GM19043 (cell line): ENCODE data around the gene SLC34A1.
A peak's percentile ranks its signal among the peaks of the same experiment; 100 is the strongest.
"Not testable (repeated sequence)": the region's sequence is repeated elsewhere in the genome, so short reads cannot be mapped to it uniquely, and the experiment has no call there.

Experiments
- ATAC-seq: cut with Tn5 transposase; IDR thresholded peaks from one replicate; pipeline ENCODE4 v1.9.1; 2021; ENCODE audit warnings: low read depth; ENCODE audit not compliant: unreplicated experiment

SLC34A1 gene

GRCh38 chr5:177354711-177355110 lies 29.5 kb upstream of the SLC34A1 start:
- no peak for ATAC-seq

DNA sequence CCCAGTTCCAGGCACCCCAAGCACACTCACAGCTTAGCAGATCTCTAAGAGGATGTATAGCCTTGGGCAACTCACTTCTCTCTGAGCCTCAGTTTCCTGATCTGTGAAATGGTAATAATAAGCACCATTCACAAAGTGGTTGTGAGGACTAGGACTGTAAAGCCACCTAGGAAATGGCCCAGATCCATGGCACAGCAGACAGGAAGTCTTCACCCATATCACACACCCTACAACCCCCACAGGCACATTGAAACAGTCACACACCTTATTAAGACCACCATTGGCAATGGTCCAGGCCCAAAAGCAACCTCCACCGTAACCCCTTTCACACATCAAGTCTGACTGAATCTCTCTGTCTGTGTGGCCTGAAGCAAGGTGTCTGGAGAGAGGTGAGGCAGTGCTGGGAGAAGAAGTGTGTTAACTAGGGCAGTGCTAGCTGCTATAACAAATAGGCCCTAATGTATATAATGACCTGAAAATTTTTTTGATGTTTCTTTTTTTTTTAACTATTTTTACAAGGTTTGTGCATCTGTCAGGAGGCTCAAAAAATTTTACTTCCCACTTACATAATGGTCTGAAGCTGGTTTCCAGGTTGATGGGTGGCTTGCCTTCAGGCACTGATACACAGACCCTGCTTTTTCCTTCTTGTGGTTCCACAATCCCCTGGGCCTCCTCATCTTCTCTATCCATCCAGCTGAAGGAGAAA lies 28.9 kb upstream of the SLC34A1 start:
- ATAC-seq = no peak

- ATAC-seq = no peak
Observed at GRCh38 chr5:177355868-177356168, 28.4 kb upstream of the SLC34A1 start.

GRCh38 chr5:177356746-177357145 lies 27.5 kb upstream of the SLC34A1 start:
- no peak for ATAC-seq

- peak; percentile 4 for ATAC-seq
Observed at GRCh38 chr5:177357146-177357458, 27.1 kb upstream of the SLC34A1 start.

- peak; percentile 93 for ATAC-seq
Observed at GRCh38 chr5:177357459-177358351, 26.5 kb upstream of the SLC34A1 start, which contains the start of gene RGS14. TSS of gene RGS14 (plus strand) at chr5:177357924. CDS start at chr5:177358025, 101 bp downstream.

GRCh38 chr5:177358370-177358819 lies 25.8 kb upstream of the SLC34A1 start:
- ATAC-seq = no peak

DNA sequence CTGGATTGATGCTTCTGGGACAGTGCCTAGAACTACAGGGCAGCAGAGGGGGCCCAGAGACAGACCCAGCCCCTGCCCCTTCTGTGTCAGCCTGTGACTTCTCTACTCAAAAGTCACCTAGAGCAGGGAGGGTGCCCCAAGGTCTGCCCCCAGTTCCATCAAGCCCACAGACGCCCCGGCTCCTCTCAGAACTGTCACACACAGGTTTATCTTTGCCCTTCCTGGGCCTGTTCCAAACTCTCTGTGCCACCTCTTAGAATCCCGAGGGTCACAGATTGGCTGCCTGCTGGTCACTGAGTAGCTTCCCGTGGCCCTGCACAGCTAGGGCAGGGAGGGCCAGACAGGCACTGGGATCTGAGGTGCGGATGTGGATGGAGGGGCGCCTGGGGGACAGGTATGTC lies 24.8 kb upstream of the SLC34A1 start:
- ATAC-seq = no peak

DNA sequence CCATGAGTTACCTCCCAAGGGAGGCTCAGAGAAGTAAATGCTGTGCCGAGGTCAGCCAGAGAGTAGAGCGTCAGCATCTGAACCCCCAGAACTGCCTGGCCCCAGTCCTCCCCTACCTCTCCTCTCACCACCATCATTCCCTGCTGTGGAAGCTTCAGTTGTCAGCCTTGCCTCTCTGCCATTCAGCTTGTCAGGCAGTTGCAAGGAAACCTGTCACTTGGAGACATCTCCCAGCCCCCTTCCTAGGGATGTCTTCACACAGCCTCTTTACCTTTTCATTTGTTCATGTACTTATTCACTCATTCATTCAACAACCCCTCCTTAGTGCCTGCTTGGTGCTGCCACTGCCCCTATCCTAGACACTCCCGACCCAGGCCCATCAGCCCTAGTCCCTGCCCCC lies 24.4 kb upstream of the SLC34A1 start:
- ATAC-seq = no peak

DNA sequence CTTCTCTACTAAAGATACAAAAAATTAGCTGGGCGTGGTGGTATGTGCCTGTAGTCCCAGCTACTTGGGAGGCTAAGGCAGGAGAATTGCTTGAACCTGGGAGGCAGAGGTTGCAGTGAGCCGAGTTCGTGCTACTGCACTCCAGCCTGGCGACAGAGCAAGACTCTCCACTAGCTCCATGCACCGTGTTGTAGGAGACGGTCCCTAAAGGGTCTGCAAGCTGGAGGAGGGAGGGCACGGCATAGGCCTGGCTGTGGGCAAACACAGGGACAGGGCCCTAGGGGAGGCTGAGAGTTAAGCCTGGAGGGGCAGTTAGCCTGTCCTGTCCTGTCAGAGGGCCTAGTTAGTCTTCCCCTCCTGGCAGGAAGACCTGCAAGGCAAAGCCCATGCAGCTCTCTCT lies 23.5 kb upstream of the SLC34A1 start:
- ATAC-seq = not testable (repeated sequence)

- ATAC-seq = no peak
Observed at GRCh38 chr5:177361418-177362291, 22.6 kb upstream of the SLC34A1 start.

DNA sequence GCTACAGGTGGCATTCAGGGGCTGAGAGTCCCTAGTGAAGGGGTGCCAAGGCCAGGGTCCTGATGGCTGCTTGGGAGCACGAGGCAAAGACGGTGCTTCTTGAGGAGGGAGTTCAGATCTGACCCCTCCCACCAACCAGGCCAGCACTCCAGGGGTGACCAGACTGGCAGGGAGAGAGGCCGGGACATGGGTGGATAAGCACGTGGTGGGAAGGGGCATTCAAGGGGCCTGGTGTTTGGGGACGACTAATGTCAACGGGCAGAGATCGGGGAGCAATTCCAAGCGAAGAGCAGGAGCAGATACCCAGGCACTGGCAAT lies 22.0 kb upstream of the SLC34A1 start:
- no peak for ATAC-seq

DNA sequence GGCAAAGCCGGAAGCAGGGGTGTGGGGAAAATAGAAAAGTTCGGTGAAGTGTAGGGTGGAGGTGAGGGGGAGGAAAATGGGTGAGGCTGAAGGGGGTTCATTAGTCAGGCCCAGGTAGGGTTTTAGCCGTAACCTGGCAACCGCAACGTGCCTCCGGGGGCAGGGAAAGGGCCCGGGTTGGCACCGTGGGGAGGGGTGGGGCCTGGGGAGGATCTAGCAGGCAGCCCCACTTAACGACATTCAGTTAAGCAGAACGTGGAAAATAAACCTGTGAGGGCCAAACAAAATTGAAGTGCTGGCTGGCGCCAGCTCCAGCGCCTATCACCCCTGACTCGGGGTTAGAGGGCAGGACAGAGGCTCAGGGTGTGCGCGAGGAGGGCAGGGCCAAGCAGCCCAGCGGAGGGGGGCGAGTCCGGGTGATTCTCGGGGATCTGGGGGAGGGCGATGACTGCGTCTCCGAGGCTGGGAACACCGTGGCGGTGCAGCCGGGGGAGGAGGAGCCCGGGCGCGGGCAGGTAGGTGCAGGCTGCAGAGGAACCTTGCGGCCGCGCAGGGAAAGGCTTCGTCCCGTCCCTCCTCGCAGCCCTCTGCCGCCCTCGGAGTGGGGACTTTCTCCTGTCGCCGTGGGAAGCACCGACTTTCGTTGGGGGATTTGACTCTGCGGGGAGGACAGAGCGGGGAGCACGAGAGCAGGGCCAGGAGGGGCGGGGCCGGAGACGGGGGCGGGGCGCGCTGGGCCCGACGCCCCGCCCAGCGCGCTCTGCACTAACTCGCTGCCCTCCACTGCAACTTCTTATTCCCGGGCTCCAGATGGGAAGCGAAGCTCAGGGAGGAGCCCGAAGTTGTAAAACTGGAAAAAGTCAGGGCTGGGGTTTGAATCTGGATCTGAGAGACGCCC lies 21.4 kb upstream of the SLC34A1 start:
- no peak for ATAC-seq

- no peak for ATAC-seq
Observed at GRCh38 chr5:177363565-177363964, 20.7 kb upstream of the SLC34A1 start.

GRCh38 chr5:177364159-177364962 lies 19.9 kb upstream of the SLC34A1 start:
- ATAC-seq = no peak

DNA sequence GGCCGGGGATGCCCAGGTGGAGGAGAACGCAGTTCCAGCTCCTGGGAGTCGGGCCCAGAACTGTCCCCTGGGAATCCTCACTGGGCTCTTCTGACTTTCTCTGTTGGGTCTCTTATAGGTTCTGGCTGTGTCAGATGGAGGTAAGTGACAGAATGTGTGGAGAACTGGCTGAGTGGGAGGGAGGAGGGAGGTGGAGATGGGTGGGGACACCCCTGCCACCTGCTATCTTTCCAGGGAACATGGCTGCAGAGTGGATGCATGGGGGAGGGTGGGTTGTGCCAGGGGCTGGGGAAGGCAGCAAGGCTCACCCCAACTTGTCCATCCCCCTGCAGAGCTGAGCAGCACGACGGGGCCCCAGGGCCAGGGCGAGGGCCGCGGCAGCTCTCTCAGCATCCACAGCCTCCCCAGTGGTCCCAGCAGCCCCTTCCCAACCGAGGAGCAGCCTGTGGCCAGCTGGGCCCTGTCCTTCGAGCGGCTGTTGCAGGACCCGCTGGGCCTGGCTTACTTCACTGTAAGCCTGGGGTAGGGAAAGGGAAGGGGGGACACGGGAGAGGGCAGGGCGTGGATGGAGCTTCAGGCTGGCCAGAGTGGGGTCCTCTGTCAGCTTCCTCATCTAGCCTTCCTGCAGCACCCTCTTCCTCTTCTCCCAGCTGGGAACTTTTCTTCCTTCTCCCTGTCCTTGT lies 18.2 kb upstream of the SLC34A1 start:
- ATAC-seq = no peak

DNA sequence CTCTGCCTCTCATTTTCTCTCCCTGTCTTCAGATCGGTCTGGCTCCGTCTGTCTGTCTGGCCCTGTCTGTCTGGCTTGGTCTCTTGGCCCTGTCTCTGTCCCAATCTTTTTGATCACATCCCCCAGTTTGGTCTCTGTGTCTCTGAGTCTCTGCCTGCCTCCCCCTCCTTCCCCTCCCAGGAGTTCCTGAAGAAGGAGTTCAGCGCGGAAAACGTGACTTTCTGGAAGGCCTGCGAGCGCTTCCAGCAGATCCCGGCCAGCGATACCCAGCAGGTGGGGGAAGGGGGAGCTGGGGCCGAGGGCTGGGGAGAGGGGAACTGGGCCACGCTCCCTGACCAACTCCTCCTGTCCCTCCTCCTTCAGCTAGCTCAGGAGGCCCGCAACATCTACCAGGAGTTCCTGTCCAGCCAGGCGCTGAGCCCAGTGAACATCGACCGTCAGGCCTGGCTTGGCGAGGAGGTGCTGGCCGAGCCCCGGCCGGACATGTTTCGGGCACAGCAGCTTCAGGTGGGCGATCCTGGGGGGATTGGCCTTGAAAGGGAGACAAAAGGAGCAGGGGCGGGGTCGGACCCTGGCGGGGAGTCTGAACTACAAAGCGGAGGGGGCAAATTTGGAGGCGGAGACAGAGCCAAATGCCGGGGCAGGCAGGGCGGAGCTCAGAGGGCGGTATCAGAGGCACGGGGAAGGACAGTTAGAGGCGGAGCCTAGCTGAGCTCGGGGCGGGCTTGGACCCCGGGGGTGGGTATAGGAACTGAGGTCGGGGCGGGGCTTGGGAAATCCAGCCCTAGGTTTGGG lies 17.5 kb upstream of the SLC34A1 start:
- ATAC-seq = no peak

DNA sequence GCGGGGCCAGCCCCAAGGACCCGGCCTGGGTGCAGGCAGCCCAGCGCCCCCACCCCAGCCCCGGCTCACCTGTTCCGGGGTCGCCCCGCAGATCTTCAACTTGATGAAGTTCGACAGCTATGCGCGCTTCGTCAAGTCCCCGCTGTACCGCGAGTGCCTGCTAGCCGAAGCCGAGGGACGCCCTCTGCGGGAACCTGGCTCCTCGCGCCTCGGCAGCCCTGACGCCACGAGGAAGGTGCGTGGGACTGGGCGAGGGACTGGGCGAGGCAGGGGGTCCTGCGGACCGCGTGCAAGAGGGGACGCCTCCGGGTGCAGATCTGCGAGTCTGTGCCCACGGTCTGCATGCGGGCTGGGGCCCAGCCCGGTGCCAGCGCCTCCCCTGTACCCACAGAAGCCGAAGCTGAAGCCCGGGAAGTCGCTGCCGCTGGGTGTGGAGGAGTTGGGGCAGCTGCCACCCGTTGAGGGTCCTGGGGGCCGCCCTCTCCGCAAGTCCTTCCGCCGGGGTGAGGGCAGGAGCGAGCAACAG lies 16.8 kb upstream of the SLC34A1 start:
- no peak for ATAC-seq
